Femur (tissue), 1 donor: Measurements from ENCODE around the gene RFC5.
"Not testable (repeated sequence)": the region's sequence is repeated elsewhere in the genome, so short reads cannot be mapped to it uniquely, and the experiment has no call there.

Source experiments
- DNase-seq: peaks from one replicate; pipeline ENCODE4 v3.0.0-alpha.2; 2017

Gene RFC5

DNA sequence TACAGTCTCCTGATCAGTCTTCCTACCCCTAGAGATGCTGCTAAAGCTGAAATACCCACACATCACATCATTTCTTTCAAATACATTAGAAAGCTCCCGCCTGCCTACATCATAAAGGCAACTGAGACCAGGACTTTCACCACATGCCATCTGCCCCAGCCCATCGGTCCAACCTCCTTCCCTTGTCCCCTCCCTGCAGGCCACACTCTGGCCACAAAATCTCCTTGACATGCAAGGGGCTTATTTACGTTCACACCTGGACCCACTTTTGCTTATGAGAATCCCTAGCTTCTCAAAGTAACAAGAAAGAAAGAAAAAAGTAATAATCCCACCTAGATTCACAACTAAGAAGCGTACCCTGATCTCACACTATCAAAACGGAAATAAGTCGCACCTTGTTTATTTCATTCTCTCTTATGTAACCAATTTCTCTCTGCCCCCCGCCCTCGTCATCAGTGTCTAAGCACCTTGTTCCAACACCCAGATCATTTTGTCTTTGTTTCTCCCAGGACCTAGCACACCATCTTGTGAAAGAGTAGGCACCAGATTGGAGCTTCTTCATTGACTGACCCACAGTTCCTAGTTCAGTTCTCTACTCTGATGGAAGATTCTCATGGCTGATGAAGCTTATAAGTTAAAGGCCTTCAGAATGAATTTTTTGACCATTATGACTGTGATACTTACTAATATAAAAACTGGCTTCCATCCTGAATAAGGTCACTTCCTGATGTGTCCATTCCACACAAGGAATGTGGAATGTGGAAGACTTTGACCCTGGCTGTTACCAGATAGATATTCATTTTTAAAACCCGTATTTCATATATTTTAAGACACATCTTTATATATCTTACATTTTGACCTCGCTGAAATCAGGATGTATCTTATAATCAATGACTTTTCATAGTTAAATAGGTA is 36.8 kb downstream of the RFC5 start:
- DNase-seq = no peak

DNA sequence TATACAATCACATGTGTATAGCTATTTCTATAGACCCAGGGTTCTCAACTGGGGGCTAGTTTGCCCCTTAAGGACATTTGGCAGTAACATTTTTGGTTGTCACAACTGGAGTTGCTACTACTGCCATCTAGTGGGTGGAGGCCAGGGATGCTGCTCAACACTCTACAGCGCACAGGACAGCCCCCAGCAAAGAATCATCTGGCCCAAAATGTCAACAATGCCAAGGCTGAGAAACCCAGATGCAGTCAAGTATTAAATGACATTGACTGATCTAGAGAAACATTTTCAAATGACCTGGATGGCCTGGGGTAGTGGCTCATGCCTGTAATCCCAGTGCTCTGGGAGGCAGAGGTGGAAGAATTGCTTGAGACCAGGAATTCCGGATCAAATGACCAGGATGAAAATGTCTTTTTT is 38.6 kb downstream of the RFC5 start:
- DNase-seq = peak; percentile 36

DNA sequence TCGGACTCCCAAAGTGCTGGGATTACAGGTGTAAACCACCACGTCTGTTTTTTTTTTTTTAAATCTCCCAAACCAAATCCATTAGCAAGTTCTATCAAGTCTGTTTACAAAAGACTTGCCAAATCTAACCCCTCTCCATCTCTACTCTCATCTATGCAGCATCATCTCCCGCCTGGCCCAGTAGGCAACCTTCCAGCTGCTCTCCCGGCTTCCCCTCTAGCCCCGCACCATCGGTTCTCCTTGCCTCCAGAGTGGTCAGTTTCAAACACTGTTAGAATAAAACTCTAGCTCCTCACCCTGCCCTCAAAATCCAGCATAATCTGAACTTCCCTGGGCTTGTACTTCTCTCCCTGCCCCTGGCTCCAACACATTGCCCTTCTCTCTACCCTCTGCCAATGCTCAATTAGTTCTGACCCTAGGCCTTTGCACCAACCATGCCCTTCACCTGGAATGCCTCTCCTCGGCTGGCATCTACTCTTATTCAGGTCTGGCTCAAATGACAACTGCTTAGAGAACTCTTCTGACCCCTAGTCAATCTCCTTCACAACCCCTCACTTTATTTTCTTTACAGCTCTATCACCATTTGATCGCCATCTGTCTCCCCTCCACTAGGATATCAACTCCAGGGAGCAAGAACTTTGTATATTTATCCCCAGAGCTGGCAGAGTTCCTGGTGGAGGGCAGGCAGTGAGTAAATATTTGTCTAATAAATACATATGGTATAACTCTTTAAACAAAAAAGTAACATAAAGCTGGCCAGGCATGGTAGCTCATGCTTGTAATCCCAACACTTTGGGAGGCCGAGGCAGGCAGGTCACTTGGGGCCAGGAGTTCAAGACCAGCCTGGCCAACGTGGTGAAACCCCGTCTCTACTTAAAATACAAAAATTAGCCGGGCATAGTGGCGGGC is 39.6 kb downstream of the RFC5 start:
- DNase-seq = no peak

DNA sequence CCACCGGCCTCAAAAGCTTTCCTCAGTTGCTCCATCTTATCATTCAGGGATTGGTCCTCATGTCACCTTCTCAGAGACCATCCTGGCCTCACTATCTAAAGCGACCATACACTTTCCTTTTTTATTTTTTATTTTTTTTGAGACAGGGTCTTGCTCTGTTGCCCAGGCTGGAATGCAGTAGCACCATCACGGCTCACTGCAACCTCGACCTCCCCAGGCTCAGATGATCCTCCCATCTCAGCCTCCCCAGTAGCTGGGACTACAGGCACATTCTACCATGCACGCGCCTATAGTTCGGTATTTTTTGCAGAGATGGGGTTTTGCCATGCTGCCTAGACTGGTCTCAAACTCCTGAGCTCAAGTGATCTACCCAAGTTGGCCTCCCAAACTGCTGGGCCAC is 41.7 kb downstream of the RFC5 start:
- no peak for DNase-seq

DNA sequence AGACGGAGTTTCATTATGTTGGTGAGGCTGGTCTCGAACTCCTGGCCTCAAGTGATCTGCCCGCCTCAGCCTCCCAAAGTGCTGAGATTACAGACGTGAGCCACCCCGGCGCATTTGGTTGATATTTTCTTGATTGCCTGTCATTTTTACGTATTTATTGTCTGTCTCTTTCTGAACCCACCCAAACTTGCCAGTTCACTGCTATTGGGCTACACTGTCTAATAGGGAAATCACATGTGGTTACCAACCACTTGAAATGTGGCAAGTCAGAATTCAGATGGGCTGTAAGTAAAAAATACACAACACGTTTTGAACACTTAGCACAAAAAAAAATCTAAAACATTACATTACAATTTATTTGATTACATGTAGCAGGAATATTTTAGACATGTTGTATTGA is 42.4 kb downstream of the RFC5 start:
- no peak for DNase-seq

DNA sequence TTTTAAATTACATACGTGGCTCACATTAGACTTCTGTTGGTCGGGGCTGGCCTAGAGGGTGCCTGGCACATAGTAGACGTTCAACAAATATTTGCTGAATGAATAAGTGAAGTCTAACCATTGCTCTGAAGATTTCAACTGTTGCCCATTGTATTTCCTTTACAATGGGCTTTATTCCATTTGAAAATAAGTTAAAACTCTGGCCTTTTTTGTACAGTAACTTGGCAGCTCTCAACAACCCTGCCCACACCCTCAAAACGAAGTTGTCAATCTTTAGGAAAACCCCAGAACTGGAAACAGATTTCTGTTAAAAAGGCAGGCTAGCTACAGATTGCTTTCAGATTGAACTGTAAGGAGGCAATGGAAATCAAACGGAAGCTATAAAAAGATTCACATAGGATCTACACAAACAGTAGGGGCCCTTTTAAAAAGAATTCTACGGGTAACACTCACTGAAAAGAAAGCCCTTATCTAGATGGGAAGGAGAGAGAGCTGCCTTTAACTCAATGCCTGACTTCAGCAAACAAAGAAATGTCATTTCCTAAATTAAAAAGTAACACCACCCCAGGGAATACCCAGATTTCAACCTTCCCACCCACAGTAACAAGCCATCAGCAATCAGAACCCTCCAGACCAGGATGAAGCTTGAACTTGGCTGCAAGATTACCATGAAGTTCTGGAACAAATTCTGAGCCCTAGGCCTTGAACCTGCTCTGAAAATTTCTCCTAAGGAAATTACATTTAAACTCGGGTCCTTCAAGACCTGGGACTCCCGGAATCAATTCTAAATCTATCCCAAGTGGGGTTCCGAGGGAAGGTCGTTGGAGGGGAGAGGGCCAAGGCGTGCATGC is 43.1 kb downstream of the RFC5 start:
- no peak for DNase-seq

DNA sequence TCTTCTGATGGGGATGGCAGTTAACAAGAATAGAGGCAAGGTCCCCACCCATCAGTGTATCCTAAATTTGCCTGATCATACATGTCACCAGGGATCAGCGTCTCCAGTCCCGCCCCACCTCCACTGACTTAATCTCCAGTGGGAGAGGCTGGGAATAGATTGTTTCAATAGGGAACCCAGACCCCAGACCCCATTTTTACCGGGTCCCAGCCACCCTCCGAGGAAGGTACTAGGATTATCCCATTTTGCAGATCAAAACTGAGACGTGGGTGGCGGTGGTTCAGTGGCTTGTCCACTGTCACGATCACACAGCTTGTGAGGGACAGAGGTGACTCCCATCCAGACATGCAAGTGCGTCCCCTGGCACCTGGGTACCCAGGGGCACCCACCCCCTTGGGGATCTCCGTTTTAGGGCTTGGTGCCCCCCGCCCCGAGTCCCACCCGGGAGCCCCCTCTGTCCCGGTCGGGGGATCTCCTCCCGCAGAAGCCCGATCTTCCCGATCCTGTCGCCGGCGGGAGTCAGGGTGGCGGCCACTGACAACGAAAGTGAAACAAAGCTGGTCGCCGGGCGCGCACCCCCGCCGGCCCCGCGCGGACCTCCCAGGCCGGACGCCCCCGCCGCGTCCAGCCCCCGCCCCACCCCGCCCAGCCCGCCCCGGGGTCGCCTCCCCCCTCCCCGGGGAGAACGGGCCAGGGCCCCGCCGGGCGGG is 44.0 kb downstream of the RFC5 start:
- DNase-seq = peak; percentile 59

DNA sequence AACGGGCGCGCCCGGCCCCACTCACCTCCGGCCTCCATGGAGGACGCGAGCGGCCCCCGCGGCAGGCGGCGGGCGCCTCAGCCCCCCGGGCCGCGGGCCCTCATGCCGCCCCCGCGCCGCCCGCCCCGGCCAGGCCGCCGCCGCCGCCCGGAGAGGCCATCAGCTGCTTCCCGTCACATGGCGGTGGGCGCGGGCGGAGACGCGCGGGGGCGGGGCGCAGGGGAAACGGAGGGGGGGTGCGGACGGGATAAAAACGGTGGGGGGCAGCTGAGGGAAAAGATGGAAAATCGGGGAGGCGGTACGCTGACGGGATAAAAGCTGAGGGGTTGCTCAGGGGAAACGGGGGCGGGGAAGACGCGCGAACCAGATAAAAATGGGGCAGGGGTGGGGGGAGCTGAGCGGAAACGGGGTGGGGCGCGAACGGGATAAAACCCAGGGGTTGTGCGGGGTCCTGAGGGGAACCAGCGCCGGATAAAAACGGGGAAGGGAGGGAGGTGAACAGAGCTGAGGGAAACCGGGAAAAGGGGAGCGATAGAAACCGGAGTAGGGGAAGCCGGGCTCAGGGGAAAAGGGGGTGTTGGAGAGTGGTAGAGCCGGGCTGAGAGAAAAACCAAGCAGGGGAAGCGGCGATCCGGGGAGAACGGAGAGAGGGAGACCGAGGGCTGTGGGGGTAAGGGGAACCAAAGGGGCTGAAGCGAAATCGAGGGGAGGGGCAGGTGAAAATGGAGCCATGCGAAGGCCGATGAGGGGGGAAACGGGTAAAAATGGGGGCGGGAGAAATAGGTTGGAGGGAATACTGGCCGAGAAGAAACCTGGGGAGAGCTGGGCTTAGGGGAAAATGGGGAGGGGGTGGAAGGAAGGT is 44.7 kb downstream of the RFC5 start, which contains the start of gene WSB2:
Gene WSB2, minus strand, starts transcription at position 169 of the 862 bp plus-strand sequence. Its CDS starts 131 bp downstream, at position 38.
- DNase-seq = peak; percentile 89

DNA sequence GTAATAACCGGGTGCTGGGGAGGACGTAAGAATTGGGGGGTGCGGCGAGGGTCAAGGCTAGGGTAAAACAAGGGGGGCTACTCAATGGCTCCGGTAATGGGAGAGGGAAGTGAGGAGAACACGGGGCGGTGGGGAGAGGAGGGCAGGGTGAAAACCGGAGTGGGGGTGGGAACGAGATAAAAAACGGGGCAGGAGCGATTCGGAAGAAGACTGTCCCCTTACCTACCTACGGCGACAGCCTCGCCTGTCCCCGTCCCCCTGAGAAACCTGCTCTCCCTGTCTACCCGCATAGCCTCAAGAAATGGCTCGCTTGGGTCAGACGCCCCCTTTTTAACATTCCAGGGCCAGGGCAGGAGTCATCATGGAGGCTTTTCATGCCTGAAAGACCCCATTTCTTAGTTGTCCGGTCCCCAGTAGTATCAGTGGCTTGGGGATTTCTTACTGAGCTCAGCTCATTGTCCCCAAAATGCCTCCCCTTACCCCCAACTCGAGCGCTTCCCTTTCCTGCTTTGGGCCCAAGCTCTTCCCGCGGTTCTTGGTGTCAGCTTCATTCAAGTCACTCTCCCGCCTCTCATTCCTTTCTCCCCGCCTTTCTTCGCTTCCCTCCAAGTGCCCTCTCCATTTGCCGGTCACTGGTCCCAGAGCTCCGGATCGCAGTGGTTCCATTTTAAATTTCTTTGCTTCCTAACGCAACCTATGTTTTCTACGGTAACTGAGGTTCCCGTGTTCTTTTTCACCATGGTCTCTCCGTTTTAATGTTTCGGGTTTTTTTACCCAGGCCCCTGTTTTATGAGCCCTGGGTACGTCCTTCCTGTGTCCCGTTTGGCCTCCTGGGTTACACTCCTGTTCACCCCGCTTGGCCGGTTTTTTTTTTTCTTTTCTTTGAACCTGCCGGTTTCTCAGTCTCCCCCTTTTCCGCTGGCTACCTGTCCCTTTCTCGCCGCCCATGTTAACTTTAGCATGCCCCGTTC is 45.7 kb downstream of the RFC5 start:
- peak; percentile 60 for DNase-seq

DNA sequence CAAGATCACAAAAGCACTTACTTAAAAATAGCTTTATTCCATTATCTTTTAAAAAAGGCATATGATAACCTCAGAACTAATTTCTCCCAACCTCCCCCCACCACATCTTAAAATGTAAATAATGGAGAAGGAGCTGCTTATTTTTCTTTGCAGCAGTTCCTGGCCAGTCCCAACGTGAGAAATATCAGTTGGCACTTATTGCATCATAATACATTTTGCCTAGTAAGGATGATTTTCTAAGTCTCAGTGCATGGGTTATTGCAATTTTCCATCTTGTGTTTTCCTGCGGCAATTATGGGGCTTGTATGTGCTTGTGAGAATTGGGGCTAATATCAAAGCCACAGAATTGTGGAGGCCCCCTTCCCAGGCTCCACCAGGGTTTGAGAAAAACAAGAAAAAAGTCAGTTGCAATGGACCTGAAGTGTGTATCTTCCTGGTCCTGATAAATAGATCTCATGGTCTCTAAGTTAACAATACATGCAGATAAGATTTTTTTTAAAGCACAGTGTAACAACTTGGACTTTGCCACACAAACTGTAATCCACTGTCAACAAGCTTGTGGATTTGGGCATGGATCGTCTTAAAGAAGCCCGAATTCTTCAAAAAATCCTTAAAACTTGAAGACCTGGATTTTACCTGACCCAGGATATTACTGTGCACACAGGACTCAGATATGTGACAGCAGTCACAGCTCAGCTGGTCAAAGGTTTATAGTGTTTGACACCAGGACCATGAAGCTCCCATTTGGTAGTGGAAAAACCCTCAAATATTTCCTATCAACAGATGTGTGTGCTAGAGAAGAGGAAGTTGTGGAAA is 47.3 kb downstream of the RFC5 start:
- DNase-seq = no peak

DNA sequence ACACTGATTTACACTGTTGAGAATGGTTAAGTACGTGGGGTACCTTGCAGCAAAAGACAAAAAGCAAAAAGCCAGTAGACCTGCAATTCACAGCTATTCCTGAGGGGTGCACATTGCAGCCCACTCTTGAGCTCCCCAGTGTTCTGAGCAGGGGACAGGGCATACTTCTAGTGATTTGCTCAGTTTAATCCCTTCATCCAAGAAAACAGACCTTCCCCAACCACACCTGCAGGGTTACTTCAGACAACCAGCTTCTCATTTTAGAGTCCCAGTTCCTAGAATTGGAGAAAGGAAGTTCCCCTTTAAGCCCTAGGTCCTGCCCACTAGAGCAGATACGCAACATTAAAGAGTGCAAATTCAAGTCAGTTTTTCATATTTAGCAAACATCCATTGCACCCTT is 48.1 kb downstream of the RFC5 start:
- no peak for DNase-seq

DNA sequence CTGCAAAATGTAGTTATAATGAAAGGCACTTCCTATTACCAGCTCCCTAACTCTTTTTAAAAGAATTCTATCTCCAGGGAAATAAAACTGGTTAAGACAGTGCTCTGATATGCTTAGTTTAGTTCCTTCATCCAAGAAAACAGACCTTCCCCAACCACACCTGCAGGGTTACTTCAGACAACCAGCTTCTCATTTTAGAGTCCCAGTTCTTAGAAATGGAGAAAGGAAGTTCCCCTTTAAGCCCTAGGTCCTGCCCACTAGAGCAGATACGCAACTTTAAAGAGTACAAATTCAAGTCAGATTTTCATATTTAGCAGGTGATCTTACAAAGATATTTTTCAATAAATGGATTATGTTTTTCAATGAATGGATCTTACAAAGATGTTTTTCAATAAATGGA is 48.9 kb downstream of the RFC5 start:
- DNase-seq = no peak

DNA sequence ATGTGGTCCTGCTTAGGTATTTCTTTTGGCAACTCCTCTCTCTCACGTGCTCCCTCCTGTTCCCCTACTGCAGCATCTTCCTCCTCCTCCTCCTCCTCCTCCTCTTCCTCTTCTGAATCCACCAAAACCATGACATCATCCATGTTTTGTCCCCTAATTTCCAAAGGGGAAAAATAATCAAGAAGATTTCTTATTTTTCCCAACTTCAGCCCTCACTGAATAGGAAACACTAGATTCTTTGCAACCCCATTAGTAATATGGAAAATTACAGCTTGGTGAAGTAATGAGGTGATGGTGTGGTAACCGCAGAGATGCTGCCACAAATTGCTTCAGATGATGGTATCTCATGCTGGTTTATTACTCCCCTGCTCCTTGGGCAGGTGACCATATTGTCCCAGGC is 51.9 kb downstream of the RFC5 start:
- DNase-seq = no peak

DNA sequence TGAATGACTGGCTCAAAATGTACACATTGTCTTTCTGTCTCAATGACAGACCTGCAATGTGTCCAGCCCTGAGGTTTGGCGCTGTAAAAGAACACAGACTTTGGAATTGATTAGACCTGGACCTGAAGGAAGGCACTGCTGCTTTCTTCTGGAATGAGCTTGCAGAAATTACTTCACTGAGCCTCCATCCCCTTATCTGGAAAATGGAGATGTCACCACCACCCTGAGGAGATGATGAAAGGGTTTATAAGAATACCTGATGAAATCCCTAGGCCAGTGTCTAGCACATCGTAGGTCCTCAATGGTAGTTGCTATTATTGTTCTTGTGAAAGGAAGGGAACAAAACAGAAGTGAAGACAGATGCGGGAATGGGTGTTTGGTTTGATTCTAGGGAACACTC is 54.1 kb downstream of the RFC5 start:
- no peak for DNase-seq

DNA sequence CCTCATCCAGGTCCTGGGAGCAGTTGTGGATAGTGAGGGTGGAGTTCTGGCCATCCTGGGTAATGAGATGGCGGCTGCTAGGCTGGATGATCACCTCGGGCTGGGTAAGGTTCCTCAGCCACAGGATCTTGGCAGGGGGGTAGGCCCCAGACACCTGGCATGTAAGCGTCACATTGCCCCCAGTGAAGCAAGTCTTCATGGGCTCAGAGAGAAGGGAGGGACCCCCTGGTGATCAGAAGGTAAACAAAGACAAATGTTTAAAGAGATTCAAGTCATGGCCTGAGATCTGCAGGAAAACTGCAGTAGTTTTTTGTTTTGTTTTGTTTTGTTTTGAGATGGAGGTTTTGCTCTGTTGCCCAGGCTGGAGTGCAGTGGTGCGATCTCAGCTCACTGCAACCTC is 57.3 kb downstream of the RFC5 start:
- DNase-seq = no peak

DNA sequence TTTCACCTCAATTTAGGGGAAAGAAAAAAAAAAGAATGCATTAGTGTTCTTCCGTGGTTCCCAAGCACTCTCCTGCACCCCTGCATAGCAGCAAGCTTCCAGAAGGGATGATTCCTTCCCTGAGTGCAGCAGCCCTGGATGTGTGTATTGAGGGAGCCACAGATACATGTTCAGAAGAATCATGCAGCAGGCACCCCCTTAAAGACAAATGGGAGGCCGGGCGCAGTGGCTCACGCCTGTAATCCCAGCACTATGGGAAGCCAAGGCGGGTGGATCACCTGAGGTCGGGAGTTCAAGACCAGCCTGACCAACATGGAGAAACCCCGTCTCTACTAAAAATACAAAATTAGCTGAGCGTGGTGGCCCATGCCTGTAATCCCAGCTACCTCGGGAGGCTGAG is 65.0 kb downstream of the RFC5 start:
- not testable (repeated sequence) for DNase-seq
